ENCODE data around the gene CSNK1G2. TPM values are rescaled to one million over a fixed set of nuclear protein-coding genes. Genes with fewer than 3 reads are reported as not detected.
A peak's percentile ranks its signal among the peaks of the same experiment; 100 is the strongest.

The CSNK1G2 gene
- total RNA-seq, 1 experiment from 2014 or later: 100.0 TPM

GRCh38 chr19:1893791-1894190 is 47.2 kb upstream of the CSNK1G2 start:
- Histone ChIP-seq H3T11ph (ENCODE audit: low read length) (no peak overlapping the region), H4K20me1 (ENCODE audit: control insufficient read depth, insufficient read depth, insufficient read length) (no peaks in the 10 kb centered on the region), H2BK120ac (ENCODE audit: low read depth, low read length, poor library complexity, severe bottlenecking) (no peak overlapping the region), H3K27ac (ENCODE audit: insufficient read length, low read depth, low read length) (no peak overlapping the region), H2BK5ac (ENCODE audit: insufficient read length, low read length) (no peak overlapping the region), H3K4me2 (ENCODE audit: insufficient read depth, insufficient read length, low read length) (no peak overlapping the region), H3K23me2 (ENCODE audit: insufficient read length, low read depth, low read length, poor library complexity, severe bottlenecking) (no peaks in the 10 kb centered on the region), H3K23ac (ENCODE audit: insufficient read length, low read depth, low read length) (no peak overlapping the region), H3K9me3 (ENCODE audit: control insufficient read depth, low read depth, low read length) (no peaks in the 10 kb centered on the region), H3K79me1 (ENCODE audit: insufficient read depth, low read depth, low read length, poor library complexity, severe bottlenecking) (no peaks in the 10 kb centered on the region), H3K9ac (ENCODE audit: extremely low read depth, insufficient read length, low read length) (no peak overlapping the region), H4K8ac (replicated peaks; ENCODE audit: insufficient read length, low read depth, low read length) (no peak overlapping the region), H2BK12ac (ENCODE audit: insufficient read length, low read depth, low read length) (no peak overlapping the region), H3K79me2 (ENCODE audit: insufficient read depth, low read length) (no peaks in the 10 kb centered on the region), H3K4me1 (ENCODE audit: insufficient read depth, low read length) (no peaks in the 10 kb centered on the region), H4K91ac (ENCODE audit: insufficient read length, low read depth, low read length) (no peak overlapping the region), H3K14ac (ENCODE audit: insufficient read depth, low read length) (no peak overlapping the region), H4K5ac (ENCODE audit: insufficient read length, low read depth, low read length) (no peak overlapping the region), H2BK15ac (ENCODE audit: low read depth, low read length) (no peak overlapping the region), H2AK5ac (ENCODE audit: insufficient read length, low read length) (no peak overlapping the region), H3K4ac (ENCODE audit: low read depth, low read length) (no peak overlapping the region), H3K18ac (ENCODE audit: insufficient read length, low read depth, low read length) (no peak overlapping the region), H2AFZ (ENCODE audit: low read length) (no peak overlapping the region), H2BK20ac (ENCODE audit: low read depth, low read length, poor library complexity, severe bottlenecking) (no peak overlapping the region), H3K56ac (ENCODE audit: insufficient read length, low read depth, low read length) (no peak overlapping the region), H3K27me3 (ENCODE audit: insufficient read depth, low read length) (no peaks in the 10 kb centered on the region)
- no peak overlapping the region for H3K4me3 Mint-ChIP-seq
- TF ChIP-seq CTCF (conservative IDR thresholded peaks at IDR 0.05): no peak
- H3K36me3 Mint-ChIP-seq (ENCODE audit: insufficient read depth in 1 of 3, low read depth in 3 of 3): no peaks in the 10 kb centered on the region; a peak in 1 of 7 replicates
- peaks cover 11% of the 10 kb centered on the region for H3K27me3 Mint-ChIP-seq (ENCODE audit: low read depth)
- H3K27ac Mint-ChIP-seq: no peak overlapping the region
- H3K9me3 Mint-ChIP-seq: no peaks in the 10 kb centered on the region; a peak in 1 of 5 replicates
- WGBS (ENCODE audit: extremely low coverage, insufficient read length, low lambda C conversion rate): no CpG with 5 or more reads among the region's 17 CpGs
- DNase-seq: peak; percentile 33
- peaks cover 8 to 9% of the 10 kb centered on the region in 2 experiments for H3K4me1 Mint-ChIP-seq
